Sigmoid colon (tissue), 7 donors: ENCODE data around the gene JMJD1C. TPM values are rescaled to one million over a fixed set of nuclear protein-coding genes. Genes with fewer than 3 reads are reported as not detected.

Experiments used
- DNase-seq: peaks from one replicate; pipeline ENCODE4 v3.0.0-alpha.2; 2019
- H3K27ac ChIP-seq, 4 donors: fragments of 200-600 bp; sonication (generic); one replicate each; pipeline ENCODE4 v1.5.1; 2016 to 2019; ENCODE audit warnings: mild to moderate bottlenecking in 1 of 4
- H3K27me3 ChIP-seq, 3 donors: fragments of 200-600 bp; sonication (generic); one replicate each; pipeline ENCODE4 v1.5.1; 2019; ENCODE audit warnings: mild to moderate bottlenecking in 1 of 3
- H3K36me3 ChIP-seq, 4 donors: fragments of 200-600 bp; sonication (generic); one replicate each; pipeline ENCODE4 v1.5.1; 2016 to 2019
- H3K4me1 ChIP-seq, 4 donors: fragments of 200-600 bp; sonication (generic); one replicate each; pipeline ENCODE4 v1.5.1; 2017 to 2019
- H3K4me3 ChIP-seq, 4 donors: fragments of 200-600 bp; sonication (generic); one replicate each; pipeline ENCODE4 v1.5.1; 2017 to 2019; ENCODE audit warnings: mild to moderate bottlenecking in 2 of 4, moderate library complexity in 1 of 4
- H3K9me3 ChIP-seq, 4 donors: fragments of 200-600 bp in 3 of 4; sonication (generic) in 3 of 4; one replicate each; pipeline versions ENCODE4 v1.5.1 to v1.6.1; 2013 to 2019
- CTCF ChIP-seq, 4 experiments: fragments of 450-650 bp in 3 of 4; fragments of 200-600 bp in 1 of 4; IDR thresholded peaks; one replicate each; pipeline ENCODE4 v1.5.1; 2016 to 2019; ENCODE audit warnings: antibody characterized with exemption in 4 of 4, mild to moderate bottlenecking in 3 of 4, moderate library complexity in 2 of 4
- EP300 ChIP-seq, 4 donors: sonication (generic); formaldehyde crosslinking; IDR thresholded peaks; one replicate each; pipeline ENCODE4 v1.6.1; 2017; ENCODE audit warnings: antibody characterized with exemption in 4 of 4
- POLR2A ChIP-seq, 2 donors: fragments of 450-650 bp; IDR thresholded peaks; one replicate each; pipeline ENCODE4 v1.6.1; 2016; ENCODE audit warnings: antibody characterized with exemption in 2 of 2, mild to moderate bottlenecking in 2 of 2, moderate library complexity in 2 of 2
- POLR2AphosphoS5 ChIP-seq, 4 donors: sonication (generic); formaldehyde crosslinking; IDR thresholded peaks; one replicate each; pipeline ENCODE4 v1.6.1; 2017; ENCODE audit warnings: antibody characterized with exemption in 4 of 4
- WGBS, 2 donors: extraction: QIAGEN DNeasy Blood & Tissue Kit; methylation state at CpG; one replicate each; pipeline ENCODE4 v1.1.7; 2013; 5-methylcytosine and 5-hydroxymethylcytosine counted together
- intact Hi-C: fragments of 100-400 bp; cut with DNase I; formaldehyde crosslinking; loops from one replicate; pipeline ENCODE4 v1.15.1; 2023
- polyA plus RNA-seq, 3 donors: library from polyadenylated mRNA; stranded (reverse); fragments of 200-250 nt; gene quantifications; one replicate each; pipeline ENCODE4 v1.2.3, GENCODE V29; 2013
- total RNA-seq, 4 donors: library from RNA; depleted of rRNA; stranded (reverse); fragments of >200 nt; gene quantifications; one replicate each; pipeline ENCODE4 v1.1.0, GENCODE V29; 2016
- donor health status: healthy with polysubstance abuse.
- donor health status: Bipolar disorder and iron deficiency.
- donor health status: healthy.

JMJD1C gene
- total and polyA plus RNA-seq, 7 donors: 13.2 to 134 (median 94.2) TPM

- H3K4me3 ChIP-seq: no peak overlapping the region
- no peaks in the 10 kb centered on the region for H3K27me3 ChIP-seq
- 79 to 93% methylated on average over 3 of the region's 3 CpGs for WGBS, 2 donors
- H3K9me3 ChIP-seq: no peaks in the 10 kb centered on the region
- H3K36me3 ChIP-seq: no peaks in the 10 kb centered on the region
- TF ChIP-seq CTCF (IDR thresholded peaks at IDR 0.05) (no peak), EP300 (IDR thresholded peaks at IDR 0.05) (no peak), POLR2AphosphoS5 (IDR thresholded peaks at IDR 0.05) (no peak), POLR2A (IDR thresholded peaks at IDR 0.05) (no peak)
- DNase-seq: no peak
- H3K27ac ChIP-seq: peak overlapping the region; percentile 15 to 91 (median 90)
- intact Hi-C loops: loop anchor here (5.0 kb wide), 1 partner anchor 34 kb away; no protein-coding TSS in a partner anchor
- H3K4me1 ChIP-seq: peaks cover 0 to 78% (median 65%) of the 10 kb centered on the region in 4 donors
Measured at GRCh38 chr10:63261496-63261895, 204.3 kb downstream of the JMJD1C start.

- Histone ChIP-seq H3K4me1 (peaks cover 0 to 84% (median 72%) of the 10 kb centered on the region in 4 donors), H3K4me3 (no peak overlapping the region), H3K36me3 (no peaks in the 10 kb centered on the region), H3K27ac (peak overlapping the region; percentile 15 to 91 (median 90)), H3K27me3 (no peaks in the 10 kb centered on the region), H3K9me3 (no peaks in the 10 kb centered on the region)
- 56 to 64% methylated on average over 3 of the region's 3 CpGs for WGBS, 2 donors
- no peak for TF ChIP-seq EP300 (IDR thresholded peaks at IDR 0.05)
- no peak for TF ChIP-seq POLR2AphosphoS5 (IDR thresholded peaks at IDR 0.05)
- TF ChIP-seq CTCF (IDR thresholded peaks at IDR 0.05): no peak
- TF ChIP-seq POLR2A (IDR thresholded peaks at IDR 0.05): no peak
- DNase-seq: no peak
- intact Hi-C loops: loop anchor here (5.0 kb wide), 1 partner anchor 34 kb away; no protein-coding TSS in a partner anchor
Measured at GRCh38 chr10:63260860-63261251, 204.9 kb downstream of the JMJD1C start.

GRCh38 chr10:63260103-63260859 is 205.5 kb downstream of the JMJD1C start:
- Histone ChIP-seq H3K27ac (peak overlapping the region in 3 of 4 donors; percentile 89 to 91 (median 90)), H3K4me3 (no peak overlapping the region), H3K27me3 (no peaks in the 10 kb centered on the region), H3K4me1 (peaks cover 0 to 87% (median 74%) of the 10 kb centered on the region in 4 donors), H3K9me3 (no peaks in the 10 kb centered on the region), H3K36me3 (no peaks in the 10 kb centered on the region)
- no peak for DNase-seq
- 76 to 78% methylated on average over 17 of the region's 17 CpGs for WGBS, 2 donors
- TF ChIP-seq EP300 (IDR thresholded peaks at IDR 0.05) (no peak), POLR2AphosphoS5 (IDR thresholded peaks at IDR 0.05) (no peak), POLR2A (IDR thresholded peaks at IDR 0.05) (no peak), CTCF (IDR thresholded peaks at IDR 0.05) (no peak)
- intact Hi-C loops: loop anchor here (5.0 kb wide), 1 partner anchor 33 kb away; no protein-coding TSS in a partner anchor

- H3K36me3 ChIP-seq: no peaks in the 10 kb centered on the region
- intact Hi-C loops: no loop called here
- TF ChIP-seq POLR2A (IDR thresholded peaks at IDR 0.05) (no peak), CTCF (IDR thresholded peaks at IDR 0.05) (no peak), POLR2AphosphoS5 (IDR thresholded peaks at IDR 0.05) (no peak), EP300 (IDR thresholded peaks at IDR 0.05) (no peak)
- 41 to 57% methylated on average over 2 of the region's 2 CpGs for WGBS, 2 donors
- H3K4me1 ChIP-seq: peaks cover 0 to 89% (median 70%) of the 10 kb centered on the region in 4 donors
- no peak overlapping the region for H3K4me3 ChIP-seq
- no peaks in the 10 kb centered on the region for H3K27me3 ChIP-seq
- no peaks in the 10 kb centered on the region for H3K9me3 ChIP-seq
- DNase-seq: no peak
- H3K27ac ChIP-seq: peak overlapping the region in 2 of 4 donors; percentile 90 to 91
Measured at GRCh38 chr10:63258920-63259678, 206.7 kb downstream of the JMJD1C start.
